Measurements from ENCODE around the gene RNU6-8. TPM values are rescaled to one million over a fixed set of nuclear protein-coding genes. Genes with fewer than 3 reads are reported as not detected.

RNU6-8 gene
- polyA plus RNA-seq, 1 donor: not detected

GRCh38 chr14:32192712-32193373 lies 10.2 kb downstream of the RNU6-8 start:
- no peak overlapping the region for H3K4me3 ChIP-seq (ENCODE audit: low read length)
- WGBS (ENCODE audit: insufficient coverage, low lambda C conversion rate): no CpG with 5 or more reads among the region's 2 CpGs
- H3K36me3 ChIP-seq (ENCODE audit: control insufficient read depth, insufficient read depth, low read length): no peaks in the 10 kb centered on the region
- DNase-seq: no peak
- no peaks in the 10 kb centered on the region for H3K27me3 ChIP-seq (ENCODE audit: control insufficient read depth, insufficient read depth, low read length)
- no peaks in the 10 kb centered on the region for H3K4me1 ChIP-seq (ENCODE audit: control insufficient read depth, insufficient read depth, low read length)
- no peaks in the 10 kb centered on the region for H3K9me3 ChIP-seq (ENCODE audit: control insufficient read depth, low read depth, low read length)
- no peak overlapping the region for H3K27ac ChIP-seq (ENCODE audit: low read length)

GRCh38 chr14:32190673-32191072 lies 12.4 kb downstream of the RNU6-8 start:
- H3K27ac ChIP-seq (ENCODE audit: low read length): no peak overlapping the region
- no peak for DNase-seq
- no peaks in the 10 kb centered on the region for H3K36me3 ChIP-seq (ENCODE audit: control insufficient read depth, insufficient read depth, low read length)
- no peaks in the 10 kb centered on the region for H3K9me3 ChIP-seq (ENCODE audit: control insufficient read depth, low read depth, low read length)
- 33% methylated on average over 1 of the region's 3 CpGs for WGBS (ENCODE audit: insufficient coverage, low lambda C conversion rate)
- H3K4me1 ChIP-seq (ENCODE audit: control insufficient read depth, insufficient read depth, low read length): no peaks in the 10 kb centered on the region
- no peak overlapping the region for H3K4me3 ChIP-seq (ENCODE audit: low read length)
- H3K27me3 ChIP-seq (ENCODE audit: control insufficient read depth, insufficient read depth, low read length): no peaks in the 10 kb centered on the region

GRCh38 chr14:32189811-32190210 lies 13.3 kb downstream of the RNU6-8 start:
- no peak for DNase-seq
- no peaks in the 10 kb centered on the region for H3K27me3 ChIP-seq (ENCODE audit: control insufficient read depth, insufficient read depth, low read length)
- WGBS (ENCODE audit: insufficient coverage, low lambda C conversion rate): no CpG with 5 or more reads among the region's 1 CpG
- no peaks in the 10 kb centered on the region for H3K4me1 ChIP-seq (ENCODE audit: control insufficient read depth, insufficient read depth, low read length)
- H3K4me3 ChIP-seq (ENCODE audit: low read length): no peak overlapping the region
- H3K9me3 ChIP-seq (ENCODE audit: control insufficient read depth, low read depth, low read length): peaks cover 5% of the 10 kb centered on the region
- H3K27ac ChIP-seq (ENCODE audit: low read length): no peak overlapping the region
- H3K36me3 ChIP-seq (ENCODE audit: control insufficient read depth, insufficient read depth, low read length): no peaks in the 10 kb centered on the region

GRCh38 chr14:32186248-32186647 lies 16.8 kb downstream of the RNU6-8 start:
- no peaks in the 10 kb centered on the region for H3K36me3 ChIP-seq (ENCODE audit: control insufficient read depth, insufficient read depth, low read length)
- H3K4me3 ChIP-seq (ENCODE audit: low read length): no peak overlapping the region
- H3K4me1 ChIP-seq (ENCODE audit: control insufficient read depth, insufficient read depth, low read length): peaks cover 4% of the 10 kb centered on the region
- H3K27ac ChIP-seq (ENCODE audit: low read length): no peak overlapping the region
- no peaks in the 10 kb centered on the region for H3K27me3 ChIP-seq (ENCODE audit: control insufficient read depth, insufficient read depth, low read length)
- H3K9me3 ChIP-seq (ENCODE audit: control insufficient read depth, low read depth, low read length): peaks cover 5% of the 10 kb centered on the region
- DNase-seq: no peak

GRCh38 chr14:32185097-32185496 lies 18.0 kb downstream of the RNU6-8 start:
- 100% methylated on average over 1 of the region's 1 CpG for WGBS (ENCODE audit: insufficient coverage, low lambda C conversion rate)
- H3K27me3 ChIP-seq (ENCODE audit: control insufficient read depth, insufficient read depth, low read length): no peaks in the 10 kb centered on the region
- no peak for DNase-seq

GRCh38 chr14:32183151-32184058 lies 19.7 kb downstream of the RNU6-8 start:
- no CpG with 5 or more reads among the region's 2 CpGs for WGBS (ENCODE audit: insufficient coverage, low lambda C conversion rate)
- H3K9me3 ChIP-seq (ENCODE audit: control insufficient read depth, low read depth, low read length): peaks cover 11% of the 10 kb centered on the region

More at GRCh38 chr14:32185097-32185496, 18.0 kb downstream of the RNU6-8 start:
- no peak overlapping the region for H3K27ac ChIP-seq (ENCODE audit: low read length)
- H3K36me3 ChIP-seq (ENCODE audit: control insufficient read depth, insufficient read depth, low read length): no peaks in the 10 kb centered on the region
- H3K4me1 ChIP-seq (ENCODE audit: control insufficient read depth, insufficient read depth, low read length): peaks cover 4% of the 10 kb centered on the region
- no peak overlapping the region for H3K4me3 ChIP-seq (ENCODE audit: low read length)
- peaks cover 6% of the 10 kb centered on the region for H3K9me3 ChIP-seq (ENCODE audit: control insufficient read depth, low read depth, low read length)

GRCh38 chr14:32171469-32171868 lies 31.6 kb downstream of the RNU6-8 start:
- Histone ChIP-seq H3K4me3 (ENCODE audit: low read length) (no peak overlapping the region), H3K27me3 (ENCODE audit: control insufficient read depth, insufficient read depth, low read length) (no peaks in the 10 kb centered on the region), H3K27ac (ENCODE audit: low read length) (no peak overlapping the region), H3K9me3 (ENCODE audit: control insufficient read depth, low read depth, low read length) (no peaks in the 10 kb centered on the region), H3K4me1 (ENCODE audit: control insufficient read depth, insufficient read depth, low read length) (no peaks in the 10 kb centered on the region), H3K36me3 (ENCODE audit: control insufficient read depth, insufficient read depth, low read length) (no peaks in the 10 kb centered on the region)
- DNase-seq: no peak
- WGBS (ENCODE audit: insufficient coverage, low lambda C conversion rate): 97% methylated on average over 5 of the region's 5 CpGs

More at GRCh38 chr14:32183151-32184058, 19.7 kb downstream of the RNU6-8 start:
- DNase-seq: no peak
- Histone ChIP-seq H3K27ac (ENCODE audit: low read length) (no peak overlapping the region), H3K4me1 (ENCODE audit: control insufficient read depth, insufficient read depth, low read length) (peaks cover 4% of the 10 kb centered on the region), H3K36me3 (ENCODE audit: control insufficient read depth, insufficient read depth, low read length) (no peaks in the 10 kb centered on the region), H3K4me3 (ENCODE audit: low read length) (no peak overlapping the region), H3K27me3 (ENCODE audit: control insufficient read depth, insufficient read depth, low read length) (no peaks in the 10 kb centered on the region)

GRCh38 chr14:32169191-32169590 lies 33.9 kb downstream of the RNU6-8 start:
- Histone ChIP-seq H3K4me3 (ENCODE audit: low read length) (no peak overlapping the region), H3K4me1 (ENCODE audit: control insufficient read depth, insufficient read depth, low read length) (no peaks in the 10 kb centered on the region), H3K27ac (ENCODE audit: low read length) (no peak overlapping the region), H3K9me3 (ENCODE audit: control insufficient read depth, low read depth, low read length) (no peaks in the 10 kb centered on the region), H3K27me3 (ENCODE audit: control insufficient read depth, insufficient read depth, low read length) (no peaks in the 10 kb centered on the region), H3K36me3 (ENCODE audit: control insufficient read depth, insufficient read depth, low read length) (no peaks in the 10 kb centered on the region)
- WGBS (ENCODE audit: insufficient coverage, low lambda C conversion rate): 76% methylated on average over 3 of the region's 3 CpGs
- no peak for DNase-seq

- no peak for DNase-seq
- Histone ChIP-seq H3K4me3 (ENCODE audit: low read length) (no peak overlapping the region), H3K9me3 (ENCODE audit: control insufficient read depth, low read depth, low read length) (no peaks in the 10 kb centered on the region), H3K27me3 (ENCODE audit: control insufficient read depth, insufficient read depth, low read length) (no peaks in the 10 kb centered on the region), H3K36me3 (ENCODE audit: control insufficient read depth, insufficient read depth, low read length) (no peaks in the 10 kb centered on the region), H3K27ac (ENCODE audit: low read length) (no peak overlapping the region), H3K4me1 (ENCODE audit: control insufficient read depth, insufficient read depth, low read length) (no peaks in the 10 kb centered on the region)
- WGBS (ENCODE audit: insufficient coverage, low lambda C conversion rate): no CpG with 5 or more reads among the region's 3 CpGs
Observed at GRCh38 chr14:32167907-32168306, 35.2 kb downstream of the RNU6-8 start.

GRCh38 chr14:32166924-32167323 lies 36.1 kb downstream of the RNU6-8 start:
- H3K9me3 ChIP-seq (ENCODE audit: control insufficient read depth, low read depth, low read length): no peaks in the 10 kb centered on the region
- DNase-seq: no peak
- no peaks in the 10 kb centered on the region for H3K4me1 ChIP-seq (ENCODE audit: control insufficient read depth, insufficient read depth, low read length)
- no peaks in the 10 kb centered on the region for H3K27me3 ChIP-seq (ENCODE audit: control insufficient read depth, insufficient read depth, low read length)
- no peaks in the 10 kb centered on the region for H3K36me3 ChIP-seq (ENCODE audit: control insufficient read depth, insufficient read depth, low read length)
- H3K27ac ChIP-seq (ENCODE audit: low read length): no peak overlapping the region
- no CpG with 5 or more reads among the region's 1 CpG for WGBS (ENCODE audit: insufficient coverage, low lambda C conversion rate)
- no peak overlapping the region for H3K4me3 ChIP-seq (ENCODE audit: low read length)
